Ectodermal cell (in vitro differentiated cells): Measurements from ENCODE around the gene UBALD1. TPM values are rescaled to one million over a fixed set of nuclear protein-coding genes. Genes with fewer than 3 reads are reported as not detected.

ENCODE experiments used
- H3K27ac ChIP-seq: 2 replicates; pipeline ENCODE4 v1.7.0; 2013; ENCODE audit warnings: mild to moderate bottlenecking, low read depth, low read length; ENCODE audit not compliant: insufficient read depth, poor library complexity, severe bottlenecking
- H3K27me3 ChIP-seq: 2 replicates; pipeline ENCODE4 v1.7.0; 2013; ENCODE audit warnings: mild to moderate bottlenecking, low read length; ENCODE audit not compliant: insufficient read depth, control insufficient read depth, poor library complexity, severe bottlenecking
- H3K36me3 ChIP-seq: one replicate; pipeline ENCODE4 v1.7.0; 2013; ENCODE audit warnings: low read length; ENCODE audit not compliant: control insufficient read depth, insufficient read depth
- H3K4me1 ChIP-seq: one replicate; pipeline ENCODE4 v1.7.0; 2013; ENCODE audit warnings: low read length; ENCODE audit not compliant: control insufficient read depth, insufficient read depth
- H3K4me3 ChIP-seq: 2 replicates; pipeline ENCODE4 v1.7.0; 2013; ENCODE audit warnings: low read depth, low read length, control low read depth; ENCODE audit not compliant: insufficient read depth
- H3K9me3 ChIP-seq: 2 replicates; pipeline ENCODE4 v1.7.0; 2013; ENCODE audit warnings: mild to moderate bottlenecking, low read length, moderate library complexity; ENCODE audit not compliant: control insufficient read depth
- WGBS, 2 experiments: methylation state at CpG; one replicate each; pipeline ENCODE4 v1.1.7; 2013; ENCODE audit warnings: missing lambda C conversion rate in 2 of 2; 5-methylcytosine and 5-hydroxymethylcytosine counted together
- polyA plus RNA-seq, 4 experiments: library from polyadenylated mRNA; stranded (reverse); fragments of 50-300 nt; gene quantifications; one replicate each; pipeline ENCODE4 v1.2.3, GENCODE V29; 2013

Gene UBALD1
- 17.9 TPM for polyA plus RNA-seq (2013, experiment 1 of 4)
- polyA plus RNA-seq (2013, experiment 2 of 4), result 14.2 TPM
- 17.7 TPM for polyA plus RNA-seq (2013, experiment 3 of 4)
- polyA plus RNA-seq (2013, experiment 4 of 4), result 18.2 TPM

- no peaks in the 10 kb centered on the region for H3K27me3 ChIP-seq
- H3K9me3 ChIP-seq, result no peaks in the 10 kb centered on the region
- 15% methylated on average over 100 of the region's 100 CpGs for WGBS, 2 experiments
- peak within 1 kb of the TSS; percentile 75 for H3K4me3 ChIP-seq
- H3K27ac ChIP-seq, result peak within 1 kb of the TSS; percentile 74
- no peaks in the 10 kb centered on the region for H3K36me3 ChIP-seq
- H3K4me1 ChIP-seq, result peaks cover 19% of the 10 kb centered on the region
These were observed at the start of gene UBALD1 for GRCh38 chr16:4614571-4615383. Gene UBALD1, minus strand, starts transcription at chr16:4614888. Its CDS starts 91 bp downstream, at chr16:4614797.

GRCh38 chr16:4663777-4664465 lies 49.2 kb upstream of the UBALD1 start:
- WGBS, 2 experiments, result 95% methylated on average over 25 of the region's 25 CpGs
- H3K4me1 ChIP-seq, result no peaks in the 10 kb centered on the region
- no peak overlapping the region for H3K27ac ChIP-seq
- no peaks in the 10 kb centered on the region for H3K9me3 ChIP-seq
- no peaks in the 10 kb centered on the region for H3K27me3 ChIP-seq
- no peak overlapping the region for H3K4me3 ChIP-seq
- H3K36me3 ChIP-seq, result peaks cover 21% of the 10 kb centered on the region

- Histone ChIP-seq H3K27ac (no peak overlapping the region), H3K27me3 (no peaks in the 10 kb centered on the region), H3K4me1 (no peaks in the 10 kb centered on the region), H3K36me3 (peaks cover 16% of the 10 kb centered on the region), H3K9me3 (no peaks in the 10 kb centered on the region), H3K4me3 (no peak overlapping the region)
- WGBS, 2 experiments, result 93 to 95% methylated on average over 5 of the region's 5 CpGs
These were observed 48.7 kb upstream of the UBALD1 start for GRCh38 chr16:4663465-4663776.

GRCh38 chr16:4661661-4662060 lies 47.0 kb upstream of the UBALD1 start:
- Histone ChIP-seq H3K4me1 (no peaks in the 10 kb centered on the region), H3K9me3 (no peaks in the 10 kb centered on the region), H3K27me3 (no peaks in the 10 kb centered on the region), H3K4me3 (no peak overlapping the region), H3K36me3 (peaks cover 3% of the 10 kb centered on the region), H3K27ac (no peak overlapping the region)
- 91 to 93% methylated on average over 11 of the region's 11 CpGs for WGBS, 2 experiments

- no peaks in the 10 kb centered on the region for H3K27me3 ChIP-seq
- peaks cover 3% of the 10 kb centered on the region for H3K36me3 ChIP-seq
- no peaks in the 10 kb centered on the region for H3K4me1 ChIP-seq
- H3K27ac ChIP-seq, result no peak overlapping the region
- H3K4me3 ChIP-seq, result no peak overlapping the region
- WGBS, 2 experiments, result 92% methylated on average over 18 of the region's 18 CpGs
- no peaks in the 10 kb centered on the region for H3K9me3 ChIP-seq
These were observed 45.8 kb upstream of the UBALD1 start for GRCh38 chr16:4660454-4661007.

GRCh38 chr16:4659363-4660353 lies 45.0 kb upstream of the UBALD1 start:
- no peak overlapping the region for H3K4me3 ChIP-seq
- WGBS, 2 experiments, result 95% methylated on average over 29 of the region's 29 CpGs
- H3K36me3 ChIP-seq, result peaks cover 2% of the 10 kb centered on the region
- no peaks in the 10 kb centered on the region for H3K4me1 ChIP-seq
- no peaks in the 10 kb centered on the region for H3K27me3 ChIP-seq
- no peaks in the 10 kb centered on the region for H3K9me3 ChIP-seq
- no peak overlapping the region for H3K27ac ChIP-seq

- Histone ChIP-seq H3K4me3 (no peak overlapping the region), H3K27ac (no peak overlapping the region), H3K36me3 (no peaks in the 10 kb centered on the region), H3K27me3 (no peaks in the 10 kb centered on the region), H3K4me1 (no peaks in the 10 kb centered on the region), H3K9me3 (no peaks in the 10 kb centered on the region)
- 91 to 92% methylated on average over 23 of the region's 25 CpGs for WGBS, 2 experiments
These were observed 42.3 kb upstream of the UBALD1 start for GRCh38 chr16:4656695-4657686.

- no peak overlapping the region for H3K27ac ChIP-seq
- H3K4me3 ChIP-seq, result no peak overlapping the region
- no peaks in the 10 kb centered on the region for H3K9me3 ChIP-seq
- no peaks in the 10 kb centered on the region for H3K27me3 ChIP-seq
- WGBS, 2 experiments, result 96 to 97% methylated on average over 12 of the region's 12 CpGs
- H3K36me3 ChIP-seq, result no peaks in the 10 kb centered on the region
- H3K4me1 ChIP-seq, result no peaks in the 10 kb centered on the region
These were observed 41.5 kb upstream of the UBALD1 start for GRCh38 chr16:4656221-4656620.

GRCh38 chr16:4655801-4656200 lies 41.1 kb upstream of the UBALD1 start:
- H3K4me1 ChIP-seq, result no peaks in the 10 kb centered on the region
- no peaks in the 10 kb centered on the region for H3K36me3 ChIP-seq
- H3K27me3 ChIP-seq, result no peaks in the 10 kb centered on the region
- 93 to 96% methylated on average over 6 of the region's 6 CpGs for WGBS, 2 experiments
- no peak overlapping the region for H3K4me3 ChIP-seq
- no peaks in the 10 kb centered on the region for H3K9me3 ChIP-seq
- no peak overlapping the region for H3K27ac ChIP-seq
